A549 treated with AZD9567 at 1 μM for 4 hours (cell line): ENCODE data around the gene CD274. TPM values are rescaled to one million over a fixed set of nuclear protein-coding genes. Genes with fewer than 3 reads are reported as not detected.

ENCODE experiments used
- total RNA-seq: library from RNA; stranded (reverse); fragments of 200-300 nt; extraction: Qiagen RNA extraction; gene quantifications from 5 replicates; pipeline ENCODE4 v1.2.3, GENCODE V29; 2022; ENCODE audit not compliant: insufficient read depth

Gene CD274
- 1.3 to 2.2 TPM (median 1.8 TPM) in 4 of 5 replicates, not detected in the other for total RNA-seq

GRCh38 chr9:5450359-5451091 is at the start of gene CD274:
Gene CD274 (plus strand): TSS chr9:5450542. CDS start chr9:5456114, 5,572 bp downstream.

GRCh38 chr9:5437254-5438216 is 12.8 kb upstream of the CD274 start, which contains the start of gene PLGRKT:
Gene PLGRKT (minus strand): TSS chr9:5437925. CDS start chr9:5431977, 5,948 bp downstream.

GRCh38 chr9:5510360-5510931 is 60.1 kb downstream of the CD274 start, which contains the start of gene PDCD1LG2:
Gene PDCD1LG2 (plus strand): TSS chr9:5510531. CDS start chr9:5522547, 12,016 bp downstream.

Other genes with a start within 250 kb of the CD274 start
- gene INSL4, start 219.1 kb upstream of the CD274 start, total RNA-seq, result 14.5 to 17.4 TPM (median 15.5 TPM) in 5 replicates
- gene RLN2, start 145.8 kb upstream of the CD274 start, total RNA-seq, result 0.11 to 3.4 TPM (median 0.18 TPM) in 5 replicates
- 0.11 TPM in 1 of 5 replicates, not detected in the others for gene RLN1, start 110.7 kb upstream of the CD274 start, total RNA-seq
- 19.7 to 23.6 TPM (median 23.2 TPM) in 5 replicates for gene PLGRKT, start 12.6 kb upstream of the CD274 start, total RNA-seq
- 0.07 to 0.19 TPM (median 0.12 TPM) in 4 of 5 replicates, not detected in the other for gene PDCD1LG2, start 60.0 kb downstream of the CD274 start, total RNA-seq
- 10.8 to 14.3 TPM (median 13.1 TPM) in 5 replicates for gene RIC1, start 178.6 kb downstream of the CD274 start, total RNA-seq